ENCODE results near the gene UXS1.

UXS1 gene

GRCh38 chr2:106181064-106181463 lies 13.0 kb downstream of the UXS1 start:
- H3K36me3 Mint-ChIP-seq = peaks cover 17 to 37% of the 10 kb centered on the region in 2 donors
- H3K27ac Mint-ChIP-seq = no peak overlapping the region
- ATAC-seq (replicated peaks) (no peak), DNase-seq (no peak)
- no peaks in the 10 kb centered on the region for H3K9me3 Mint-ChIP-seq
- no peaks in the 10 kb centered on the region for H3K27me3 Mint-ChIP-seq
- H3K4me1 Mint-ChIP-seq = peaks cover 35 to 90% of the 10 kb centered on the region in 2 donors
- H3K4me3 Mint-ChIP-seq = no peak overlapping the region

GRCh38 chr2:106180602-106181001 lies 13.5 kb downstream of the UXS1 start:
- no peak overlapping the region for H3K4me3 Mint-ChIP-seq
- H3K27me3 Mint-ChIP-seq = no peaks in the 10 kb centered on the region
- H3K9me3 Mint-ChIP-seq = no peaks in the 10 kb centered on the region
- no peak for DNase-seq
- H3K27ac Mint-ChIP-seq = no peak overlapping the region
- peaks cover 40 to 90% of the 10 kb centered on the region in 2 donors for H3K4me1 Mint-ChIP-seq
- peaks cover 15 to 39% of the 10 kb centered on the region in 2 donors for H3K36me3 Mint-ChIP-seq
- ATAC-seq (replicated peaks) = no peak

GRCh38 chr2:106178716-106179115 lies 15.4 kb downstream of the UXS1 start:
- no peak for DNase-seq
- peaks cover 41 to 90% of the 10 kb centered on the region in 2 donors for H3K4me1 Mint-ChIP-seq
- no peaks in the 10 kb centered on the region for H3K9me3 Mint-ChIP-seq
- H3K27me3 Mint-ChIP-seq = no peaks in the 10 kb centered on the region
- H3K27ac Mint-ChIP-seq = peak overlapping the region; percentile 11
- no peak for ATAC-seq (replicated peaks)
- peaks cover 22 to 42% of the 10 kb centered on the region in 2 donors for H3K36me3 Mint-ChIP-seq
- no peak overlapping the region for H3K4me3 Mint-ChIP-seq

- Mint-ChIP-seq H3K27me3 (no peaks in the 10 kb centered on the region), H3K27ac (no peak overlapping the region), H3K9me3 (no peaks in the 10 kb centered on the region), H3K36me3 (peaks cover 20 to 45% of the 10 kb centered on the region in 2 donors), H3K4me3 (no peak overlapping the region), H3K4me1 (peaks cover 42 to 88% of the 10 kb centered on the region in 2 donors)
- DNase-seq = no peak
- ATAC-seq (replicated peaks) = peak; percentile 21 to 27
Measured at GRCh38 chr2:106177581-106177980, 16.5 kb downstream of the UXS1 start.

GRCh38 chr2:106176446-106177099 lies 17.5 kb downstream of the UXS1 start:
- no peak for ATAC-seq (replicated peaks)
- H3K4me1 Mint-ChIP-seq = peaks cover 42 to 88% of the 10 kb centered on the region in 2 donors
- H3K27me3 Mint-ChIP-seq = no peaks in the 10 kb centered on the region
- H3K9me3 Mint-ChIP-seq = no peaks in the 10 kb centered on the region
- peaks cover 20 to 40% of the 10 kb centered on the region in 2 donors for H3K36me3 Mint-ChIP-seq
- H3K4me3 Mint-ChIP-seq = no peak overlapping the region
- H3K27ac Mint-ChIP-seq = no peak overlapping the region
- no peak for DNase-seq

GRCh38 chr2:106175086-106175850 lies 18.8 kb downstream of the UXS1 start:
- ATAC-seq (replicated peaks) (no peak), DNase-seq (no peak)
- Mint-ChIP-seq H3K27ac (peak overlapping the region; percentile 25), H3K36me3 (peaks cover 20 to 38% of the 10 kb centered on the region in 2 donors), H3K4me1 (peaks cover 42 to 80% of the 10 kb centered on the region in 2 donors), H3K4me3 (no peak overlapping the region), H3K27me3 (no peaks in the 10 kb centered on the region), H3K9me3 (no peaks in the 10 kb centered on the region)

GRCh38 chr2:106174056-106174455 lies 20.0 kb downstream of the UXS1 start:
- Mint-ChIP-seq H3K4me3 (no peak overlapping the region), H3K27me3 (no peaks in the 10 kb centered on the region), H3K9me3 (no peaks in the 10 kb centered on the region), H3K4me1 (peaks cover 46 to 80% of the 10 kb centered on the region in 2 donors), H3K27ac (peak overlapping the region; percentile 76), H3K36me3 (peaks cover 18 to 40% of the 10 kb centered on the region in 2 donors)
- DNase-seq (no peak), ATAC-seq (replicated peaks) (no peak)

GRCh38 chr2:106172649-106173048 lies 21.5 kb downstream of the UXS1 start:
- Mint-ChIP-seq H3K9me3 (no peaks in the 10 kb centered on the region), H3K4me3 (no peak overlapping the region), H3K27ac (no peak overlapping the region), H3K27me3 (no peaks in the 10 kb centered on the region), H3K36me3 (peaks cover 12 to 31% of the 10 kb centered on the region in 2 donors), H3K4me1 (peaks cover 44 to 80% of the 10 kb centered on the region in 2 donors)
- ATAC-seq (replicated peaks) (no peak), DNase-seq (no peak)

GRCh38 chr2:106168657-106169056 lies 25.4 kb downstream of the UXS1 start:
- H3K27me3 Mint-ChIP-seq = no peaks in the 10 kb centered on the region
- peak overlapping the region in 1 of 2 donors; percentile 19 for H3K4me3 Mint-ChIP-seq
- DNase-seq = no peak
- peak; percentile 84 for ATAC-seq (replicated peaks)
- no peaks in the 10 kb centered on the region for H3K9me3 Mint-ChIP-seq
- peak overlapping the region; percentile 47 for H3K27ac Mint-ChIP-seq
- H3K36me3 Mint-ChIP-seq = peaks cover 8 to 34% of the 10 kb centered on the region in 2 donors
- H3K4me1 Mint-ChIP-seq = peaks cover 41 to 76% of the 10 kb centered on the region in 2 donors

GRCh38 chr2:106167067-106167466 lies 27.0 kb downstream of the UXS1 start:
- H3K27ac Mint-ChIP-seq = peak overlapping the region; percentile 44
- no peaks in the 10 kb centered on the region for H3K9me3 Mint-ChIP-seq
- H3K4me1 Mint-ChIP-seq = peaks cover 43 to 72% of the 10 kb centered on the region in 2 donors
- no peaks in the 10 kb centered on the region for H3K27me3 Mint-ChIP-seq
- peaks cover 15 to 36% of the 10 kb centered on the region in 2 donors for H3K36me3 Mint-ChIP-seq
- ATAC-seq (replicated peaks) (no peak), DNase-seq (no peak)
- no peak overlapping the region for H3K4me3 Mint-ChIP-seq

GRCh38 chr2:106165561-106165960 lies 28.5 kb downstream of the UXS1 start:
- H3K4me3 Mint-ChIP-seq = no peak overlapping the region
- peaks cover 52 to 80% of the 10 kb centered on the region in 2 donors for H3K4me1 Mint-ChIP-seq

GRCh38 chr2:106165029-106165428 lies 29.1 kb downstream of the UXS1 start:
- no peaks in the 10 kb centered on the region for H3K9me3 Mint-ChIP-seq
- peak overlapping the region; percentile 56 for H3K27ac Mint-ChIP-seq
- H3K36me3 Mint-ChIP-seq = peaks cover 19 to 36% of the 10 kb centered on the region in 2 donors
- no peaks in the 10 kb centered on the region for H3K27me3 Mint-ChIP-seq
- H3K4me3 Mint-ChIP-seq = no peak overlapping the region
- ATAC-seq (replicated peaks) (no peak), DNase-seq (no peak)
- H3K4me1 Mint-ChIP-seq = peaks cover 51 to 80% of the 10 kb centered on the region in 2 donors

More at GRCh38 chr2:106165561-106165960, 28.5 kb downstream of the UXS1 start:
- Mint-ChIP-seq H3K36me3 (peaks cover 18 to 38% of the 10 kb centered on the region in 2 donors), H3K27ac (no peak overlapping the region), H3K27me3 (no peaks in the 10 kb centered on the region), H3K9me3 (no peaks in the 10 kb centered on the region)
- DNase-seq = no peak
- no peak for ATAC-seq (replicated peaks)

GRCh38 chr2:106163948-106164545 lies 30.1 kb downstream of the UXS1 start:
- no peaks in the 10 kb centered on the region for H3K27me3 Mint-ChIP-seq
- DNase-seq = no peak
- H3K4me3 Mint-ChIP-seq = no peak overlapping the region
- no peak for ATAC-seq (replicated peaks)
- peak overlapping the region; percentile 84 for H3K27ac Mint-ChIP-seq
- H3K9me3 Mint-ChIP-seq = no peaks in the 10 kb centered on the region
- H3K36me3 Mint-ChIP-seq = peaks cover 25 to 39% of the 10 kb centered on the region in 2 donors
- peaks cover 46 to 80% of the 10 kb centered on the region in 2 donors for H3K4me1 Mint-ChIP-seq

GRCh38 chr2:106161938-106162820 lies 31.9 kb downstream of the UXS1 start:
- Mint-ChIP-seq H3K36me3 (peaks cover 39 to 58% of the 10 kb centered on the region in 2 donors), H3K4me3 (no peak overlapping the region), H3K9me3 (no peaks in the 10 kb centered on the region), H3K4me1 (peaks cover 49 to 82% of the 10 kb centered on the region in 2 donors), H3K27ac (peak overlapping the region; percentile 85), H3K27me3 (no peaks in the 10 kb centered on the region)
- no peak for DNase-seq
- ATAC-seq (replicated peaks) = no peak

Data from stimulated activated naive B cell treated with anti-CD40 and anti-IgM and Interleukin-4, amounts not matched to agents 10 μg/mL and 1 μg/mL and 100 μg/mL, for 72 hours (primary cell).